K562 (cell line): ENCODE results near the gene ITGB2. TPM values are rescaled to one million over a fixed set of nuclear protein-coding genes. Genes with fewer than 3 reads are reported as not detected.

Experiments
- ATF7 ChIP-seq: fragments of 450-650 bp; IDR thresholded peaks from 2 replicates; pipeline ENCODE4 v1.7.1; 2014; ENCODE audit warnings: mild to moderate bottlenecking, moderate library complexity
- BRD9 ChIP-seq: fragments of 450-650 bp; IDR thresholded peaks from 2 replicates; pipeline ENCODE4 v1.6.1; 2018; ENCODE audit warnings: low read depth; ENCODE audit not compliant: partially characterized antibody
- MTA1 ChIP-seq: fragments of 450-650 bp; IDR thresholded peaks from 2 replicates; pipeline ENCODE4 v1.6.1; 2017; ENCODE audit warnings: borderline replicate concordance
- NR4A1 ChIP-seq, 2 experiments: fragments of 250-450 bp in 1 of 2; fragments of 450-650 bp in 1 of 2; sonication (Bioruptor Pico) in 1 of 2; IDR thresholded peaks; 2 replicates each; pipeline versions ENCODE4 v1.4.0 to v1.6.1; 2016 to 2020; ENCODE audit warnings: mild to moderate bottlenecking in 2 of 2, missing compliant biosample characterization in 1 of 2, missing genetic modification characterization in 1 of 2, moderate library complexity in 1 of 2
- PHB2 ChIP-seq: fragments of 450-650 bp; IDR thresholded peaks from 2 replicates; pipeline ENCODE4 v1.6.1; 2017; ENCODE audit warnings: low read depth
- RFX5 ChIP-seq: IDR thresholded peaks from 2 replicates; pipeline ENCODE4 v1.6.1; 2011; ENCODE audit warnings: low read depth, mild to moderate bottlenecking, improper control_type of control experiment, low read length
- STAT5A ChIP-seq: IDR thresholded peaks from 2 replicates; pipeline ENCODE4 v1.6.1; 2012; ENCODE audit warnings: low read length, inconsistent platforms, borderline replicate concordance
- TFAM ChIP-seq: fragments of 250-450 bp; sonication (Bioruptor Pico); conservative IDR thresholded peaks from 2 replicates; pipeline ENCODE4 v1.5.0; 2021; ENCODE audit warnings: mild to moderate bottlenecking, moderate library complexity
- ZNF124 ChIP-seq: sonication (generic); formaldehyde crosslinking; IDR thresholded peaks from 2 replicates; pipeline ENCODE4 v1.8.1; 2022; ENCODE audit warnings: missing genetic modification reagents
- polyA plus RNA-seq, 8 experiments: library from polyadenylated mRNA; depleted of rRNA in 4 of 8; stranded (reverse) in 5 of 8; unstranded in 3 of 8; fragments of >200 nt; fragmentation: Nextera tagmentation in 2 of 8; fragmentation: Illumina TruSeq in 1 of 8; extraction: Ambion mirVana in 2 of 8; extraction: Trizol in 1 of 8; gene quantifications; 2 replicates each; pipeline versions ENCODE4 v1.2.1 to v1.2.3, GENCODE V29; 2011 to 2014; ENCODE audit warnings: inconsistent platforms in 1 of 8, missing spikeins in 1 of 8
- total RNA-seq, 7 experiments: library from RNA; depleted of rRNA in 6 of 7; stranded (reverse); fragments of >200 nt in 6 of 7; fragmentation: Illumina TruSeq in 2 of 7; extraction: Trizol in 2 of 7; gene quantifications; 2 replicates each; pipeline versions ENCODE4 v1.2.1 to v1.2.3, GENCODE V29; 2011 to 2021; ENCODE audit warnings: low replicate concordance in 1 of 7
- TF ChIP-seq, protein P1 (sequence below): fragments of 250-450 bp; sonication (Bioruptor Pico); IDR thresholded peaks from 2 replicates; pipeline ENCODE4 v1.9.0; 2021; ENCODE audit warnings: mild to moderate bottlenecking, inconsistent platforms
- TF ChIP-seq, protein P2 (sequence below): fragments of 200-800 bp; sonication (Bioruptor generic); IDR thresholded peaks from 2 replicates; pipeline ENCODE4 v1.6.1; 2017; ENCODE audit warnings: missing genetic modification characterization, missing compliant biosample characterization
- TF ChIP-seq, protein P3 (sequence below): fragments of 450-650 bp; conservative IDR thresholded peaks from 2 replicates; pipeline ENCODE4 v1.6.1; 2016; ENCODE audit warnings: missing genetic modification characterization, low read depth, mild to moderate bottlenecking, control low read depth, missing compliant biosample characterization
- TF ChIP-seq, protein P4 (sequence below), 3 experiments: IDR thresholded peaks in 2 of 3; conservative IDR thresholded peaks in 1 of 3; 2 replicates each; pipeline ENCODE4 v1.5.1; 2011 to 2012; ENCODE audit warnings: low read length in 3 of 3, mild to moderate bottlenecking in 3 of 3, control low read depth in 2 of 3, improper control_type of control experiment in 1 of 3, inconsistent platforms in 1 of 3, low read depth in 1 of 3, mixed read lengths in 1 of 3, moderate library complexity in 1 of 3; ENCODE audit not compliant: insufficient read depth in 2 of 3

Gene ITGB2
- total and polyA plus RNA-seq, 9 of the 15 experiments (the other 6 are each of a cell fraction or from before 2014, with no cell fraction given): 0.07 to 1.3 (median 0.51) TPM; not detected in 2

DNA sequence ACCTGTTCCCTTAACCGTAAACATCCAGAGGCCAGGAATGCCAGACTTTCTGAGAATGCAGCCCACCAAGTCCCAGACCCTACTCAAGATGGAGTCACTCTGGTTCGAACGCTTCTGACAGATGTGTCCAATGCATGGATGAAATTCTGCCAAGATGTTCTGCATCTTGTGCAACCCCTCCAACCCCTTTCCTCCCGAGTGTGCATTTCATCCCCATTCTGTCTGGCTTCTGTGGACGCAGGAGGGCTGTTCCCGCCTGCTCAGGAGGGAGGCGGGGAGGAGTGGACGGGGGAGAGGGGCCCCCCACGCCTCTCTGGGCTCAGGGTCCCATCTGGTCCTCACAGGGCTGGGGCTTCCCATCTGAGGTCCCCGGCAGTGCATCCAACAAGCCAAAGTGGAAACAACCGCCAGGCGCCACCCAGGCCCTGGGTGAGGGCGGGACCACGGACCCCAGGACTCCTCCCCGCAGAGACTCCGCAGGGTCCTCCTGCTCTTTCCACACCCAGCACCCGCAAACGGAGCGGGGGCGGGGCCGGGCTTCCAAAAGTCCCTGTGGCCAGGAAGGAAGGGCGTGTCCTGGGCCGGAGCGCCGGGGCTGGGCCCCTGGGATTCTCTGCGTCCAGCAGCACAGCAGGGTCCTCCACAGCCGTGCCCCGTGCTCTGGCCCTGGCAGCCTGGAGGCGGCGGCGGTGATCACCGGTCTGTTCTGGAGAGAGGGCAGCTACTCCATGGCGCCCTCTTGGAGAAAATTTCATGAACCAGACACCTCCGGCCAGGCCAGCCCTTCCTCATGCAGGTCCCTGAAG lies 75.1 kb downstream of the ITGB2 start (continued):
- TF ChIP-seq TFAM (CRISPR knock-in tag) (no peak), PHB2 (no peak), BRD9 (no peak), ATF7 (peak; percentile 40; the same call in 1 of the 2 replicates), NR4A1 (CRISPR knock-in tag; IDR thresholded peaks at IDR 0.05) (no peak), NR4A1 (tag; IDR thresholded peaks at IDR 0.05) (peak; percentile 96), MTA1 (no peak), STAT5A (no peak), ZNF124 (CRISPR knock-in tag) (no peak), RFX5 (no peak)
- TF ChIP-seq, protein P1, sequence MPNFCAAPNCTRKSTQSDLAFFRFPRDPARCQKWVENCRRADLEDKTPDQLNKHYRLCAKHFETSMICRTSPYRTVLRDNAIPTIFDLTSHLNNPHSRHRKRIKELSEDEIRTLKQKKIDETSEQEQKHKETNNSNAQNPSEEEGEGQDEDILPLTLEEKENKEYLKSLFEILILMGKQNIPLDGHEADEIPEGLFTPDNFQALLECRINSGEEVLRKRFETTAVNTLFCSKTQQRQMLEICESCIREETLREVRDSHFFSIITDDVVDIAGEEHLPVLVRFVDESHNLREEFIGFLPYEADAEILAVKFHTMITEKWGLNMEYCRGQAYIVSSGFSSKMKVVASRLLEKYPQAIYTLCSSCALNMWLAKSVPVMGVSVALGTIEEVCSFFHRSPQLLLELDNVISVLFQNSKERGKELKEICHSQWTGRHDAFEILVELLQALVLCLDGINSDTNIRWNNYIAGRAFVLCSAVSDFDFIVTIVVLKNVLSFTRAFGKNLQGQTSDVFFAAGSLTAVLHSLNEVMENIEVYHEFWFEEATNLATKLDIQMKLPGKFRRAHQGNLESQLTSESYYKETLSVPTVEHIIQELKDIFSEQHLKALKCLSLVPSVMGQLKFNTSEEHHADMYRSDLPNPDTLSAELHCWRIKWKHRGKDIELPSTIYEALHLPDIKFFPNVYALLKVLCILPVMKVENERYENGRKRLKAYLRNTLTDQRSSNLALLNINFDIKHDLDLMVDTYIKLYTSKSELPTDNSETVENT (CRISPR knock-in tag): peak; percentile 64; the same call in 1 of the 2 replicates
- TF ChIP-seq, protein P2, sequence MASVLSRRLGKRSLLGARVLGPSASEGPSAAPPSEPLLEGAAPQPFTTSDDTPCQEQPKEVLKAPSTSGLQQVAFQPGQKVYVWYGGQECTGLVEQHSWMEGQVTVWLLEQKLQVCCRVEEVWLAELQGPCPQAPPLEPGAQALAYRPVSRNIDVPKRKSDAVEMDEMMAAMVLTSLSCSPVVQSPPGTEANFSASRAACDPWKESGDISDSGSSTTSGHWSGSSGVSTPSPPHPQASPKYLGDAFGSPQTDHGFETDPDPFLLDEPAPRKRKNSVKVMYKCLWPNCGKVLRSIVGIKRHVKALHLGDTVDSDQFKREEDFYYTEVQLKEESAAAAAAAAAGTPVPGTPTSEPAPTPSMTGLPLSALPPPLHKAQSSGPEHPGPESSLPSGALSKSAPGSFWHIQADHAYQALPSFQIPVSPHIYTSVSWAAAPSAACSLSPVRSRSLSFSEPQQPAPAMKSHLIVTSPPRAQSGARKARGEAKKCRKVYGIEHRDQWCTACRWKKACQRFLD (CRISPR knock-in tag): 0 out of 2 replicates have a peak, but pooled peaks have one; percentile 65
- TF ChIP-seq, protein P3, sequence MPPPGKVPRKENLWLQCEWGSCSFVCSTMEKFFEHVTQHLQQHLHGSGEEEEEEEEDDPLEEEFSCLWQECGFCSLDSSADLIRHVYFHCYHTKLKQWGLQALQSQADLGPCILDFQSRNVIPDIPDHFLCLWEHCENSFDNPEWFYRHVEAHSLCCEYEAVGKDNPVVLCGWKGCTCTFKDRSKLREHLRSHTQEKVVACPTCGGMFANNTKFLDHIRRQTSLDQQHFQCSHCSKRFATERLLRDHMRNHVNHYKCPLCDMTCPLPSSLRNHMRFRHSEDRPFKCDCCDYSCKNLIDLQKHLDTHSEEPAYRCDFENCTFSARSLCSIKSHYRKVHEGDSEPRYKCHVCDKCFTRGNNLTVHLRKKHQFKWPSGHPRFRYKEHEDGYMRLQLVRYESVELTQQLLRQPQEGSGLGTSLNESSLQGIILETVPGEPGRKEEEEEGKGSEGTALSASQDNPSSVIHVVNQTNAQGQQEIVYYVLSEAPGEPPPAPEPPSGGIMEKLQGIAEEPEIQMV: peak; percentile 83
- TF ChIP-seq, protein P4, sequence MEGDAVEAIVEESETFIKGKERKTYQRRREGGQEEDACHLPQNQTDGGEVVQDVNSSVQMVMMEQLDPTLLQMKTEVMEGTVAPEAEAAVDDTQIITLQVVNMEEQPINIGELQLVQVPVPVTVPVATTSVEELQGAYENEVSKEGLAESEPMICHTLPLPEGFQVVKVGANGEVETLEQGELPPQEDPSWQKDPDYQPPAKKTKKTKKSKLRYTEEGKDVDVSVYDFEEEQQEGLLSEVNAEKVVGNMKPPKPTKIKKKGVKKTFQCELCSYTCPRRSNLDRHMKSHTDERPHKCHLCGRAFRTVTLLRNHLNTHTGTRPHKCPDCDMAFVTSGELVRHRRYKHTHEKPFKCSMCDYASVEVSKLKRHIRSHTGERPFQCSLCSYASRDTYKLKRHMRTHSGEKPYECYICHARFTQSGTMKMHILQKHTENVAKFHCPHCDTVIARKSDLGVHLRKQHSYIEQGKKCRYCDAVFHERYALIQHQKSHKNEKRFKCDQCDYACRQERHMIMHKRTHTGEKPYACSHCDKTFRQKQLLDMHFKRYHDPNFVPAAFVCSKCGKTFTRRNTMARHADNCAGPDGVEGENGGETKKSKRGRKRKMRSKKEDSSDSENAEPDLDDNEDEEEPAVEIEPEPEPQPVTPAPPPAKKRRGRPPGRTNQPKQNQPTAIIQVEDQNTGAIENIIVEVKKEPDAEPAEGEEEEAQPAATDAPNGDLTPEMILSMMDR (IDR thresholded peaks at IDR 0.05 in 2 of 3, conservative IDR thresholded peaks at IDR 0.05 in 1 of 3; ENCODE audit: insufficient read depth in 2 of 3, low read depth in 1 of 3, low read length in 3 of 3): peak; percentile 70 to 89 (median 78)
